WTC11 (cell line): ENCODE measurements around the gene ADCY1.

Source experiments
- ATF1 ChIP-seq: sonication (generic); formaldehyde crosslinking; IDR thresholded peaks from 2 replicates; pipeline ENCODE4 v1.8.1; 2023; ENCODE audit warnings: mild to moderate bottlenecking, moderate library complexity, missing genetic modification reagents
- CTCF ChIP-seq: fragments of 200-600 bp; IDR thresholded peaks from 2 replicates; pipeline ENCODE4 v1.8.0; 2022; ENCODE audit warnings: antibody characterized with exemption
- FOXJ3 ChIP-seq: sonication (generic); formaldehyde crosslinking; IDR thresholded peaks from 2 replicates; pipeline ENCODE4 v1.9.0; 2021; ENCODE audit warnings: missing genetic modification reagents, mild to moderate bottlenecking, borderline replicate concordance
- IRF1 ChIP-seq: sonication (generic); formaldehyde crosslinking; IDR thresholded peaks from 2 replicates; pipeline ENCODE4 v1.8.0; 2023; ENCODE audit warnings: missing genetic modification reagents
- RELA ChIP-seq: sonication (generic); formaldehyde crosslinking; IDR thresholded peaks from 2 replicates; pipeline ENCODE4 v1.8.1; 2022; ENCODE audit warnings: missing genetic modification reagents, mild to moderate bottlenecking, borderline replicate concordance
- TEAD4 ChIP-seq: sonication (generic); formaldehyde crosslinking; IDR thresholded peaks from 2 replicates; pipeline ENCODE4 v1.8.0; 2022; ENCODE audit warnings: mild to moderate bottlenecking, missing genetic modification reagents
- USF2 ChIP-seq: sonication (generic); formaldehyde crosslinking; IDR thresholded peaks from 2 replicates; pipeline ENCODE4 v1.8.1; 2023; ENCODE audit warnings: mild to moderate bottlenecking, missing genetic modification reagents, moderate library complexity
- ZNF263 ChIP-seq: sonication (generic); formaldehyde crosslinking; IDR thresholded peaks from 2 replicates; pipeline ENCODE4 v1.8.1; 2022; ENCODE audit warnings: low read depth, mild to moderate bottlenecking, moderate library complexity, missing genetic modification reagents

- no peak for TF ChIP-seq USF2 (CRISPR knock-in tag)
- no peak for TF ChIP-seq RELA (CRISPR knock-in tag)
- no peak for TF ChIP-seq CTCF
- no peak for TF ChIP-seq FOXJ3
- no peak for TF ChIP-seq TEAD4 (CRISPR knock-in tag)
- TF ChIP-seq ATF1 (CRISPR knock-in tag): no peak
- TF ChIP-seq ZNF263: no peak
- no peak for TF ChIP-seq IRF1 (CRISPR knock-in tag)
Measured at GRCh38 chr7:45609180-45609579, 35.0 kb downstream of the ADCY1 start.
